ENCODE measurements around the gene CREB3L1.
A peak's percentile ranks its signal among the peaks of the same experiment; 100 is the strongest.

Gene CREB3L1

GRCh38 chr11:46272816-46273427 lies 4.5 kb upstream of the CREB3L1 start:
- DNase-seq (ENCODE audit: low read depth in 3 of 3, low spot score in 1 of 3), result no peak

DNA sequence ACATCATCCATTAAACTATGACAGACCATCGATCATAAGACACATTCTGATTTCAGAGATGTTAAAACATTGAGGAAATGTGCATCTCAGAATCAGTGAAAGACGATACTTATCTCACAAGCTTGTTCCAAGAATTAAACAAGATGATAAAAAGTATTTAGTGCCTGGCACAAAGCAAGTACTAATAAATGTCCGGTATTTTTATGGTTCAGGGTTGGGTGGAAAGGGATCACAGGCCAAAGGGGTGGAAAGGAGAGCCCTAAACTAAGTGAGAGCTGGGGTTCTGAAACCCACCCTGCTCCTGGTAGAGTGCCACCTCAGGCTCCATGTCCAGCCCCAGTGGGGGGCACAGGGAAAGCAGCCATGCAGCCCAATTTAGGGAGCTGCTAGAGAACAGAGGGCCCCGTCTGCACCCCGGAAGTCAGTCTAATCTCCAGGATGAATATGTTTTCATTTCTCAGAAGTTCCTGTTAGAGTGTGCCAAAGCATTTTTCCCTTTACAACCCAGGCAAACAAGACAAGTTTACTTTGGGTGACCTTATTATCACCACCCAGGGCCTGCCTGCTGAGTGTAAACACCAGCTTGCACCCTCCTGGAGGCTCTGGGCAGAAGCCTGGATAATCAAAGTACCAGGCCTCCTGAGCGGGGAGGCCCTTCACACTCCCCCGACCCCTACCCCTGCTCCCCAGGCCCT lies 3.8 kb upstream of the CREB3L1 start:
- no peak for DNase-seq (ENCODE audit: low read depth in 3 of 3, low spot score in 1 of 3)

- DNase-seq (ENCODE audit: low read depth in 3 of 3, low spot score in 1 of 3), result no peak
These were observed 1.4 kb upstream of the CREB3L1 start for GRCh38 chr11:46275964-46276641.

GRCh38 chr11:46277313-46277621 lies 195 bp upstream of the CREB3L1 start:
- no peak for DNase-seq (ENCODE audit: low read depth in 3 of 3, low spot score in 1 of 3)

GRCh38 chr11:46278387-46279125 lies 1.1 kb downstream of the CREB3L1 start:
- peak in 1 of 3 donors; percentile 26 for DNase-seq (ENCODE audit: low read depth in 3 of 3, low spot score in 1 of 3)

- no peak for DNase-seq (ENCODE audit: low read depth in 3 of 3, low spot score in 1 of 3)
These were observed 2.0 kb downstream of the CREB3L1 start for GRCh38 chr11:46279126-46280099.

GRCh38 chr11:46280706-46281105 lies 3.2 kb downstream of the CREB3L1 start:
- DNase-seq (ENCODE audit: low read depth in 3 of 3, low spot score in 1 of 3), result no peak

DNA sequence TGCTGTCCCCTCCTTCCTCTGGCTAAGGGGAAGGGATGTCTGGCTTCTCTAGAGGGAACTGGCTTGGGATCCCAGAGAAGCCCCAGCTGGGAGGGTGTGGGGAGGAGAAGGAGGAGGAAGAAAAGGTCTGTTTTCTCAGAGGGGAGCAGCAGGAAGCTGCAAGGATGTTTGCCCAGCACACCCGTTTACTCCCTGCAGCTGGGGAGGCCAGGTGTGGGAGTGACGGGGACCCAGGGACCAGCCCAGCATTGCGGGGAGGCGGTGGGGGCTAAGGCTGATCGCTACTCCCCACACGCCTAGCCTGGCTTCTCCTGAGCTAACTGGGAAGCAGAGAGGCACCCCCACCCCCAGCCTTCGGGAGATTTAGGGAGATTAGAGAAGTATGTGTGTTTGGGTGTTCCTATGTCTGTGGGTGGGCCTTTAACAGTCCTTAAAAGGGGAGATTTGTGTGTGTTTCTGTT lies 3.9 kb downstream of the CREB3L1 start:
- no peak for DNase-seq (ENCODE audit: low read depth in 3 of 3, low spot score in 1 of 3)

DNA sequence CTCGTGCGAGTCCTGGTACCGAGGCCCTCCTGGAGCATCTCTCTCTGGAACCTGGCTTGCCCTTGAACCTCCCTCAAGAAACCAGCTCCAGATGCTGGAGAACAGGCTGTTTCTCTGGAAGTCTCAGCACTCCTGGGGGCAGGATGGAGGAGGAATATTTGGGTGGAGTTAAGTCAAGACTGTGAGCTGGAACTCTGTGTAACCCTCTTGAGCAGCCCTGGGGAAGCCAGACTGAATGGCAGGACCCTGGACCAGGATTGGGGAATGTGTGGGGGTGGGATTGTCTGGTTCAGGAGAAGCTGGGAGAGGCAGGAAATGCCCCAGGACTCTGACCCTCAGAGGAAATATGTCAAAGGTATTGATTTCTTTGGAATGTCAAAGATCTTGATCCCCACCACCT lies 7.7 kb downstream of the CREB3L1 start:
- no peak for DNase-seq (ENCODE audit: low read depth in 3 of 3, low spot score in 1 of 3)

GRCh38 chr11:46285594-46286033 lies 8.2 kb downstream of the CREB3L1 start:
- DNase-seq (ENCODE audit: low read depth in 3 of 3, low spot score in 1 of 3), result no peak

- DNase-seq (ENCODE audit: low read depth in 3 of 3, low spot score in 1 of 3), result no peak
These were observed 9.3 kb downstream of the CREB3L1 start for GRCh38 chr11:46286789-46287188.

DNA sequence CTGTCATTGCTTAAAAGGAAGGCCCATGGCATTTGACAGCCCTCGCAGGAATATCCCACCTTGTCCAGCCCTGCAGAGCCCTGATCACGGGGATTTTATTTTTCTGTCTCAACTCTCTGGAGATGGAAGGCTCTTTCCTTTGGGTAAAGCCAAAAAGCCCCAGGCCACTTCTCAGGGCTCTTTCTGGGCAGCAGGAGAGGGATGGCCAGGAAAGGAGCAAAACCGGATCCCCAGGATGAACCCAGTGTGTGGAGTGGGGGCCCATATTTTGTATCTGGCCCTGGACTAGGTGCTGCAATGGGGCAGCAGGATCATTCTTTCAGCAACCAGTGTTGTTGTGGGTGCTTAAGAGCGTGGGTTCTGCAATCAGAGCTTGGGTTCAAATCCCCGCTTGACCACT lies 11.0 kb downstream of the CREB3L1 start:
- no peak for DNase-seq (ENCODE audit: low read depth in 3 of 3, low spot score in 1 of 3)

- no peak for DNase-seq (ENCODE audit: low read depth in 3 of 3, low spot score in 1 of 3)
These were observed 12.5 kb downstream of the CREB3L1 start for GRCh38 chr11:46290011-46290410.

- no peak for DNase-seq (ENCODE audit: low read depth in 3 of 3, low spot score in 1 of 3)
These were observed 13.3 kb downstream of the CREB3L1 start for GRCh38 chr11:46290598-46291309.

DNA sequence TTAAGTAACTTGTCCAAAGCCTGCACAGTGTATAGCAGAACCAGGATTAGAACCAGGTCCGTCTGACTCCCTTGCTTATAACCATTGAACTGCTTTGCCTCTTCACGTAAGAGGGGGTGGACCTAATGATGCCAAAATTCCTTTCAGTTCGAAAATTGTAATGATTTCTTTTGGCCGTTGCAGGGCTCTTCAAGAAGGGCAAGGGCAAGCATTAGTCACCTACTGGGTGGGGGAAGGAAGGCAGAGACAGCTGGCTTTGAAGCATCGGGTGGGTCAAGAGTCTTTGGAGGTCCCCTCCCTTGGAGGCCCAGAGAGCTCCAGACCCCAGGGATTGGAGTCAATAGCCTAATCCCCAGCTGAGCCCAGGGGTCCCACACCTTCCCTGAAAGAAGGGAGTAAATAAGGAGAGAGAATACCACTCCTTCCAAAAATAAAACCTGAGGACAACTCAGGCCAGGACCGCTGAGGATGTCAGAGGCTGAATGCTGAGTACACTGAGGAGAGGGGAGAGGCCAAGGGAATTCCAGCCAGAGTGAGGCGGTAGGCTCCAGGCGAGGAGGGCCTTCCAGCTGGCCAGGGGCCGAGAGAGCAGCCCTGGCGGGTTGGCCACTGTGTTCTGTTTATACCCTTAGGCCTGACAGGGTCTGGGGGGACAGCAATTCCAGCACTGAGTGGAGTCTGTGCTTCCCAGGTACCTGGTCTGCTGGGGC lies 14.1 kb downstream of the CREB3L1 start:
- no peak for DNase-seq (ENCODE audit: low read depth in 3 of 3, low spot score in 1 of 3)

DNA sequence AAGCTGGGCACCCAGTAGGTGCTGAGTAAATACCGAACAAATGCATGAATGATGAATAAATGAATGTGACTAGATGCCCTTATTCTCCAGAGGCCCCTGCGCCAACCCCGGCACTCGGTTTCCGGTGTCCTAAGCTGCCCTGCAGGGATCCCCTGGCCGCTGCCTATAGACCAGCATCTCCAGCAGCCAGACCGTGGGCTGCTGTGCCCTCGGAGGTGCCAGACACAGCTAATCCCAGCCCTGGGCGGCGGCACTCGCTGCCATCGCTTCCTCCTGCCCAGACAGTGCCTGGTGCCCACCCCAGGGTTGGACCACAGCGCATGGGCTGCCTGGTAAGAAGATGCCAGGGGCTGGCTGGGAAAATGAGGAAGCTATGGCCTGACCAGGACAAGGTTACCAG lies 15.6 kb downstream of the CREB3L1 start:
- DNase-seq (ENCODE audit: low read depth in 3 of 3, low spot score in 1 of 3), result no peak

DNA sequence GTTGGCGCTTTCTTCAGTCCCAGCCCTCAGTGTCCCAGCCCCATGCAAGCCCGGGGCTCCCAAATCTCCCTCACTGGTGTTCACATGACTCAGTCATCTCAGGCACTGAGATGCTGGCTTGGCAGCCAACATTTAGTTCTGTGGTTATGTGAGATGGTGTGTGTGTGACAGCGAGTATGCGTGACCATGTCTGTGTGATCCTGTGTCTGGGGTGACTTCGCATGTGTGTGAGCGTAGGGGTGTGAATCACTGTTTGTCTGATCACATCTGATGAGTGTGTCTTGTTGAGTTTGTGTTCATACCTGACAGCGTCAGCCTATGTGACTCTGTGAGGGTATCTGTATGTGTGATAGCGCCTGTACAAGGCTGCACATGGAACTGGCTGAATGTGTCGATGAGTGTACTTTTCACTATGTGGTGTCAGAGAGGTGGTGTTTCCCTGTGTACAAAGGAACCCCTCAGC lies 16.2 kb downstream of the CREB3L1 start:
- no peak for DNase-seq (ENCODE audit: low read depth in 3 of 3, low spot score in 1 of 3)

DNA sequence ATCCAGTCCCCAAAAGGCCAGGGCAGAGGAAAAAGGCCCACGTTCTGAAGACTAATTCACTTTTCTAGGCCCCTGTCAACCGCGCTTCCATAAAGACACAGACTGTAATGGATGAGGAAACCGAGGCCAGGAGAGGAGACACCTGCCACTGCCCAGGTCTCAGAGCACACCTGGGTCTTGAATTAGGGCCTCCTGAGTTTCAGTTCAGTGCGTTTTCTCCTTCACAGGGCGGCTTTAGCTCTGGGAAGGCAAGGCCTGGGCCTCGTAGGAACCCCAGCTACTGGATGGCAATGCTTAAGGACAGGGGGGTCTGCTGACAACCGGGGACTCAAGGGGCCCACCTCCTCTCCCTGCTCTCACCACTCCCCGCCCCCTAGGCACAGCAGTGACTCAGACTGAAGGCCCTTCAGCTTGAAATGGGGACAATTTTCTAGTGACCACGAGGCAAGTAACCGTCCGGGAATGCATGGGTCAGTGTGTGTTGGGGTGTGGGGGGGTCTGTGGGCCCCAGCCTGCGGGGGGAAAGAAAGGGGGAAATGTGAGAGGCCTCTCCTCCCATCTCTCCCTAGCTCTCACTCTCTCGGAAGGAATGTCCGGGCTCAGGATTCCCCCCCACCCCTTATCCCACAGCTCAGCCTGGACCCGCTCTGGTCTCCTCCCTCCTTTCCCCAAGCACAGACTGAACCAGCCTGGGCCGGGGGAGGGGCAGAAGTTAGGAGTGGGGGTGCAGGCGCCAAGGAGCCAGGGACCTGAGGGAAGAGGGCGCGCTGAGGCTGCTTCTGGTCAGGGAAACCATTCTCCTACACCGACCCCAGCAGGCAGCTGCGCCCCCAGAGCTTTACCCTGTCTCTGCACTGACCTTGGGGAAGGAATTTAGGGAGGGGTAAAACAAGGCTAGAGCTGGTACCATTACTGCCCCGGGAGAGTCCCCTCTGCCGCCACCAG lies 17.2 kb downstream of the CREB3L1 start:
- no peak for DNase-seq (ENCODE audit: low read depth in 3 of 3, low spot score in 1 of 3)

Measured in stimulated activated CD4-positive, alpha-beta T cell treated with anti-CD3 and anti-CD28 coated beads, TNF-alpha, amount 100 ng/mL, for 1 hour (primary cell).